K562 (cell line): ENCODE measurements around the gene TARBP2. TPM values are rescaled to one million over a fixed set of nuclear protein-coding genes. Genes with fewer than 3 reads are reported as not detected.

Experiments used
- ATAC-seq: fragments of 200-7000 bp; cut with Tn5 transposase; 3 replicates; pipeline ENCODE4 v1.9.1; 2020; ENCODE audit warnings: moderate library complexity
- BruUV-seq: library from RNA; stranded (reverse); fragments of 400-500 nt; replicated peaks from 2 replicates; lab custom pipeline; 2021; lab: Mats Ljungman, UMichigan
- CTCF ChIA-PET: fragments of 300-600 bp; formaldehyde crosslinking; extraction: SDS; loops from one replicate; lab custom pipeline; 2021; ENCODE audit warnings: low intra/inter-chr PET ratio; lab: Yijun Ruan, JAX
- POLR2A ChIA-PET: fragments of 300-600, 350-650 bp; sonication (Branson Sonifier 250); formaldehyde crosslinking; extraction: SDS; loops from one replicate; lab custom pipeline; 2021; ENCODE audit warnings: antibody characterized with exemption, inconsistent platforms; lab: Yijun Ruan, JAX
- DNase-seq, 4 experiments: peaks; one replicate each; pipeline versions ENCODE4 v3.0.0 to v3.0.0-alpha.2; 2011 to 2018; ENCODE audit warnings: low spot score in 3 of 4, mixed read lengths in 3 of 4; ENCODE audit errors: extremely low read depth in 1 of 4
- FAIRE-seq: peaks from 2 replicates; lab custom pipeline; 2011; peaks lifted over from hg19 to GRCh38; lab: Jason Lieb, UNC
- H2AFZ ChIP-seq: 2 replicates; pipeline ENCODE4 v1.6.0; 2011; ENCODE audit warnings: low read depth, low read length, control low read depth, inconsistent platforms
- H3K27ac ChIP-seq: fragments of 200-600 bp; 3 replicates; pipeline ENCODE4 v1.8.0; 2011; ENCODE audit warnings: low read depth, mild to moderate bottlenecking, control low read depth, inconsistent platforms, low read length, moderate library complexity, mixed read lengths; ENCODE audit errors: extremely low read depth
- H3K27me3 ChIP-seq, 2 experiments: fragments of 300-600 bp in 1 of 2; 2 replicates in 1 of 2; 3 replicates in 1 of 2; pipeline versions ENCODE4 v1.6.0 to v1.8.0; 2011; ENCODE audit warnings: inconsistent platforms in 2 of 2, low read length in 2 of 2, mild to moderate bottlenecking in 1 of 2, mixed read lengths in 1 of 2, moderate library complexity in 1 of 2; ENCODE audit not compliant: control insufficient read depth in 2 of 2, insufficient read depth in 2 of 2
- H3K36me3 ChIP-seq: fragments of 300-600 bp; 3 replicates; pipeline ENCODE4 v1.8.0; 2011; ENCODE audit warnings: mild to moderate bottlenecking, low read length, inconsistent platforms; ENCODE audit not compliant: control insufficient read depth, insufficient read depth
- H3K4me1 ChIP-seq, 2 experiments: fragments of 200-600 bp in 1 of 2; replicated peaks in 1 of 2; 2 replicates in 1 of 2; 3 replicates in 1 of 2; pipeline versions ENCODE4 v1.5.1 to v1.8.0; 2011; ENCODE audit warnings: inconsistent platforms in 2 of 2, low read length in 2 of 2, mild to moderate bottlenecking in 1 of 2, mixed read lengths in 1 of 2, moderate library complexity in 1 of 2; ENCODE audit not compliant: control insufficient read depth in 2 of 2, insufficient read depth in 2 of 2
- H3K4me2 ChIP-seq: 2 replicates; pipeline ENCODE4 v1.6.1; 2011; ENCODE audit warnings: low read length, control low read depth, inconsistent platforms, mixed read lengths; ENCODE audit not compliant: insufficient read depth
- H3K4me3 ChIP-seq: fragments of 200-600 bp; sonication (generic), shearing (Covaris generic); 2 replicates; pipeline ENCODE4 v1.5.1; 2016; ENCODE audit warnings: control low read depth, inconsistent platforms
- H3K79me2 ChIP-seq: fragments of 200-600 bp; 3 replicates; pipeline ENCODE4 v1.8.0; 2011; ENCODE audit warnings: low read length, inconsistent platforms; ENCODE audit not compliant: control insufficient read depth, insufficient read depth
- H3K9ac ChIP-seq, 2 experiments: 2 replicates each; pipeline versions ENCODE4 v1.6.0 to v1.6.1; 2011; ENCODE audit warnings: low read depth in 2 of 2, low read length in 2 of 2, control low read depth in 1 of 2, inconsistent platforms in 1 of 2, mild to moderate bottlenecking in 1 of 2, mixed read lengths in 1 of 2; ENCODE audit not compliant: insufficient read depth in 1 of 2
- H3K9me1 ChIP-seq: one replicate; pipeline ENCODE4 v1.6.0; 2011; ENCODE audit warnings: inconsistent platforms, mild to moderate bottlenecking, low read length, moderate library complexity; ENCODE audit not compliant: control insufficient read depth, insufficient read depth
- H3K9me3 ChIP-seq: replicated peaks from 2 replicates; pipeline ENCODE4 v1.5.1; 2011; ENCODE audit warnings: low read depth, low read length, inconsistent platforms; ENCODE audit not compliant: control insufficient read depth, insufficient read depth
- H4K20me1 ChIP-seq: replicated peaks from 2 replicates; pipeline ENCODE4 v1.6.1; 2011; ENCODE audit warnings: low read length, inconsistent platforms, mixed read lengths; ENCODE audit not compliant: control insufficient read depth, insufficient read depth
- MEF2A ChIP-seq: IDR thresholded peaks from 2 replicates; pipeline ENCODE4 v1.6.1; 2011; ENCODE audit warnings: low read depth, mild to moderate bottlenecking, low read length, moderate library complexity; ENCODE audit not compliant: control insufficient read depth
- RBFOX2 ChIP-seq: fragments of 200-400 bp; formaldehyde crosslinking; IDR thresholded peaks from 2 replicates; pipeline ENCODE4 v1.6.1; 2017; ENCODE audit warnings: low read depth, mild to moderate bottlenecking, low read length, moderate library complexity
- SUPT5H ChIP-seq: fragments of 450-650 bp; IDR thresholded peaks from 2 replicates; pipeline ENCODE4 v1.6.1; 2016
- WGBS: fragments of 100-300 bp; shearing (Covaris generic); methylation state at CpG from one replicate; pipeline ENCODE4 v1.1.6; 2016; ENCODE audit warnings: low coverage, mixed read lengths; ENCODE audit not compliant: insufficient coverage; ENCODE audit errors: missing lambda C conversion rate; 5-methylcytosine and 5-hydroxymethylcytosine counted together
- in situ Hi-C: fragments of 300-500 bp; cut with MboI; formaldehyde crosslinking; loops from 4 replicates; pipeline ENCODE4 v1.15.0; 2018; ENCODE audit warnings: inconsistent platforms, mixed read lengths
- intact Hi-C: fragments of 100-400 bp; cut with micrococcal nuclease; formaldehyde crosslinking; loops from 2 replicates; pipeline ENCODE4 v1.14.2; 2022
- polyA plus RNA-seq, 8 experiments: library from polyadenylated mRNA; depleted of rRNA in 4 of 8; stranded (reverse) in 5 of 8; unstranded in 3 of 8; fragments of >200 nt; fragmentation: Nextera tagmentation in 2 of 8; fragmentation: Illumina TruSeq in 1 of 8; extraction: Ambion mirVana in 2 of 8; extraction: Trizol in 1 of 8; gene quantifications; 2 replicates each; pipeline versions ENCODE4 v1.2.1 to v1.2.3, GENCODE V29; 2011 to 2014; ENCODE audit warnings: inconsistent platforms in 1 of 8, missing spikeins in 1 of 8
- total RNA-seq, 7 experiments: library from RNA; depleted of rRNA in 6 of 7; stranded (reverse); fragments of >200 nt in 6 of 7; fragmentation: Illumina TruSeq in 2 of 7; extraction: Trizol in 2 of 7; gene quantifications; 2 replicates each; pipeline versions ENCODE4 v1.2.1 to v1.2.3, GENCODE V29; 2011 to 2021; ENCODE audit warnings: low replicate concordance in 1 of 7
- TF ChIP-seq, protein P1 (sequence below), 2 experiments: IDR thresholded peaks; 2 replicates each; pipeline ENCODE4 v1.6.1; 2012; ENCODE audit warnings: improper control_type of control experiment in 2 of 2, low read depth in 2 of 2, low read length in 2 of 2, borderline replicate concordance in 1 of 2
- TF ChIP-seq, protein P2 (sequence below): sonication (generic); formaldehyde crosslinking; IDR thresholded peaks from 2 replicates; pipeline ENCODE4 v1.8.1; 2023; ENCODE audit warnings: mild to moderate bottlenecking, missing genetic modification reagents, moderate library complexity
- TF ChIP-seq, protein P3 (sequence below), 2 experiments: fragments of 200-800 bp in 1 of 2; sonication (Bioruptor generic) in 1 of 2; sonication (generic) in 1 of 2; formaldehyde crosslinking in 1 of 2; IDR thresholded peaks in 1 of 2; conservative IDR thresholded peaks in 1 of 2; 2 replicates each; pipeline versions ENCODE4 v1.5.0 to v1.6.1; 2016 to 2020; ENCODE audit warnings: missing compliant biosample characterization in 1 of 2, missing genetic modification characterization in 1 of 2, missing genetic modification reagents in 1 of 2
- TF ChIP-seq, protein P4 (sequence below): fragments of 200-800 bp; sonication (Bioruptor generic); IDR thresholded peaks from 2 replicates; pipeline ENCODE4 v1.6.1; 2016; ENCODE audit warnings: missing genetic modification characterization, missing compliant biosample characterization

TARBP2 gene
- total and polyA plus RNA-seq, 9 of the 15 experiments (the other 6 are each of a cell fraction or from before 2014, with no cell fraction given) = 5.6 to 69.0 (median 44.6) TPM

DNA sequence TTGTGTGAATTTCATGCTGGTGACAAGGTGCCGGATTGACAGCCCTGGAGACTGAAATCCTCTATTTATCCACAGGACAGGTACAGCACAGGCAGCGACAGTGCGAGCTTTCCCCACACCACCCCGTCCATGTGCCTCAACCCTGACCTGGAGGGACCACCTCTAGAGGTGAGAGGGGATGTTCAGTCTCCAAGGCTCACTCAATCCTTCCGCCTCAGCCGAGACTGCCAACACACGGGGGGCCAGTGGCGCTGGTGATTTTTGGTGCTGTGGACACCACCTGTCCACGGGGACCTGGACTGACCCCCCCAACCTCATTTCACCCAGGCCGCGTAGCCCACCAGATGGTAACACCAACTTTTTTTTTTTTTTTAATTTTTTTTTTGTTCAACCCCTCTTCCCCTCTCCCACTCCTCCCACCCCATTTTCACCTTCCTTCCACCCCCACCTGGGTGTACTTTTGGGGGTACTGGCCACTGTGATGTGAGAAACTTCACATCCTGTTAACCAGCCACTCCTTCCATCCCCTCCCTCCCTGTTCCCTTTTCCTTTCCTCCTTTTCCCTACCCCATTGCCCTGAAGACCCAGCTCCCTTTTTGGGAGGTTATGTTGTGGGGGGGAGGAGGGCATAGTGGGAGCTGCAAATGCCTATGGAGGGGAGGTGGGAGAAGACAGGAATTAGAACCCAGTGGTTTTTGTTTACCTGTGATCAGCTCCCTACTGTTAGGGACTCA lies 36.2 kb upstream of the TARBP2 start:
- H4K20me1 ChIP-seq = peaks cover 25% of the 10 kb centered on the region
- no peaks in the 10 kb centered on the region for H3K9me1 ChIP-seq
- in situ Hi-C loops (no loop called here), intact Hi-C loops (no loop called here)
- no peaks in the 10 kb centered on the region for H3K27me3 ChIP-seq
- H3K9me3 ChIP-seq = no peaks in the 10 kb centered on the region
- DNase-seq (no peak), FAIRE-seq (no peak), ATAC-seq (no peak; the same call in 2 of the 3 replicates)
- no peak overlapping the region for H3K27ac ChIP-seq
- H3K79me2 ChIP-seq = peaks cover 86% of the 10 kb centered on the region
- WGBS = 99% methylated on average over 11 of the region's 11 CpGs
- H3K4me3 ChIP-seq = no peak overlapping the region
- peak overlapping the region in 1 of 2 experiments; percentile 30; a peak in 1 of 4 replicates for H3K9ac ChIP-seq
- BruUV-seq = no TSS peak
- H3K4me2 ChIP-seq = no peak overlapping the region
- peaks cover 0 to 3% of the 10 kb centered on the region in 2 experiments; a peak in 1 of 5 replicates for H3K4me1 ChIP-seq
- no peak overlapping the region for H2AFZ ChIP-seq
- peaks cover 100% of the 10 kb centered on the region for H3K36me3 ChIP-seq
- POLR2A ChIA-PET = interaction anchor here (0.8 to 8.8 kb wide), 11 partner anchors 10 to 124 kb away, joined by 3 to 87 read pairs (median 4); partner anchors contain the start of genes PRR13 and TARBP2
- CTCF ChIA-PET = interaction anchor here (1.1 kb wide), 1 partner anchor 44 kb away, joined by 3 read pairs; no protein-coding TSS in a partner anchor
- TF ChIP-seq RBFOX2 = peak; percentile 60
- no peak for TF ChIP-seq MEF2A
- TF ChIP-seq, protein P1, sequence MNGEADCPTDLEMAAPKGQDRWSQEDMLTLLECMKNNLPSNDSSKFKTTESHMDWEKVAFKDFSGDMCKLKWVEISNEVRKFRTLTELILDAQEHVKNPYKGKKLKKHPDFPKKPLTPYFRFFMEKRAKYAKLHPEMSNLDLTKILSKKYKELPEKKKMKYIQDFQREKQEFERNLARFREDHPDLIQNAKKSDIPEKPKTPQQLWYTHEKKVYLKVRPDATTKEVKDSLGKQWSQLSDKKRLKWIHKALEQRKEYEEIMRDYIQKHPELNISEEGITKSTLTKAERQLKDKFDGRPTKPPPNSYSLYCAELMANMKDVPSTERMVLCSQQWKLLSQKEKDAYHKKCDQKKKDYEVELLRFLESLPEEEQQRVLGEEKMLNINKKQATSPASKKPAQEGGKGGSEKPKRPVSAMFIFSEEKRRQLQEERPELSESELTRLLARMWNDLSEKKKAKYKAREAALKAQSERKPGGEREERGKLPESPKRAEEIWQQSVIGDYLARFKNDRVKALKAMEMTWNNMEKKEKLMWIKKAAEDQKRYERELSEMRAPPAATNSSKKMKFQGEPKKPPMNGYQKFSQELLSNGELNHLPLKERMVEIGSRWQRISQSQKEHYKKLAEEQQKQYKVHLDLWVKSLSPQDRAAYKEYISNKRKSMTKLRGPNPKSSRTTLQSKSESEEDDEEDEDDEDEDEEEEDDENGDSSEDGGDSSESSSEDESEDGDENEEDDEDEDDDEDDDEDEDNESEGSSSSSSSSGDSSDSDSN (IDR thresholded peaks at IDR 0.05; ENCODE audit: borderline replicate concordance in 1 of 2, low read depth in 2 of 2, low read length in 2 of 2) = no peak
- TF ChIP-seq, protein P2, sequence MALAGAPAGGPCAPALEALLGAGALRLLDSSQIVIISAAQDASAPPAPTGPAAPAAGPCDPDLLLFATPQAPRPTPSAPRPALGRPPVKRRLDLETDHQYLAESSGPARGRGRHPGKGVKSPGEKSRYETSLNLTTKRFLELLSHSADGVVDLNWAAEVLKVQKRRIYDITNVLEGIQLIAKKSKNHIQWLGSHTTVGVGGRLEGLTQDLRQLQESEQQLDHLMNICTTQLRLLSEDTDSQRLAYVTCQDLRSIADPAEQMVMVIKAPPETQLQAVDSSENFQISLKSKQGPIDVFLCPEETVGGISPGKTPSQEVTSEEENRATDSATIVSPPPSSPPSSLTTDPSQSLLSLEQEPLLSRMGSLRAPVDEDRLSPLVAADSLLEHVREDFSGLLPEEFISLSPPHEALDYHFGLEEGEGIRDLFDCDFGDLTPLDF (CRISPR knock-in tag) = no peak
- TF ChIP-seq, protein P3, sequence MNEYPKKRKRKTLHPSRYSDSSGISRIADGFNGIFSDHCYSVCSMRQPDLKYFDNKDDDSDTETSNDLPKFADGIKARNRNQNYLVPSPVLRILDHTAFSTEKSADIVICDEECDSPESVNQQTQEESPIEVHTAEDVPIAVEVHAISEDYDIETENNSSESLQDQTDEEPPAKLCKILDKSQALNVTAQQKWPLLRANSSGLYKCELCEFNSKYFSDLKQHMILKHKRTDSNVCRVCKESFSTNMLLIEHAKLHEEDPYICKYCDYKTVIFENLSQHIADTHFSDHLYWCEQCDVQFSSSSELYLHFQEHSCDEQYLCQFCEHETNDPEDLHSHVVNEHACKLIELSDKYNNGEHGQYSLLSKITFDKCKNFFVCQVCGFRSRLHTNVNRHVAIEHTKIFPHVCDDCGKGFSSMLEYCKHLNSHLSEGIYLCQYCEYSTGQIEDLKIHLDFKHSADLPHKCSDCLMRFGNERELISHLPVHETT (CRISPR knock-in tag; conservative IDR thresholded peaks at IDR 0.05 in 1 of 2, IDR thresholded peaks at IDR 0.05 in 1 of 2) = no peak
- peak; percentile 60 for TF ChIP-seq SUPT5H
- TF ChIP-seq, protein P4, sequence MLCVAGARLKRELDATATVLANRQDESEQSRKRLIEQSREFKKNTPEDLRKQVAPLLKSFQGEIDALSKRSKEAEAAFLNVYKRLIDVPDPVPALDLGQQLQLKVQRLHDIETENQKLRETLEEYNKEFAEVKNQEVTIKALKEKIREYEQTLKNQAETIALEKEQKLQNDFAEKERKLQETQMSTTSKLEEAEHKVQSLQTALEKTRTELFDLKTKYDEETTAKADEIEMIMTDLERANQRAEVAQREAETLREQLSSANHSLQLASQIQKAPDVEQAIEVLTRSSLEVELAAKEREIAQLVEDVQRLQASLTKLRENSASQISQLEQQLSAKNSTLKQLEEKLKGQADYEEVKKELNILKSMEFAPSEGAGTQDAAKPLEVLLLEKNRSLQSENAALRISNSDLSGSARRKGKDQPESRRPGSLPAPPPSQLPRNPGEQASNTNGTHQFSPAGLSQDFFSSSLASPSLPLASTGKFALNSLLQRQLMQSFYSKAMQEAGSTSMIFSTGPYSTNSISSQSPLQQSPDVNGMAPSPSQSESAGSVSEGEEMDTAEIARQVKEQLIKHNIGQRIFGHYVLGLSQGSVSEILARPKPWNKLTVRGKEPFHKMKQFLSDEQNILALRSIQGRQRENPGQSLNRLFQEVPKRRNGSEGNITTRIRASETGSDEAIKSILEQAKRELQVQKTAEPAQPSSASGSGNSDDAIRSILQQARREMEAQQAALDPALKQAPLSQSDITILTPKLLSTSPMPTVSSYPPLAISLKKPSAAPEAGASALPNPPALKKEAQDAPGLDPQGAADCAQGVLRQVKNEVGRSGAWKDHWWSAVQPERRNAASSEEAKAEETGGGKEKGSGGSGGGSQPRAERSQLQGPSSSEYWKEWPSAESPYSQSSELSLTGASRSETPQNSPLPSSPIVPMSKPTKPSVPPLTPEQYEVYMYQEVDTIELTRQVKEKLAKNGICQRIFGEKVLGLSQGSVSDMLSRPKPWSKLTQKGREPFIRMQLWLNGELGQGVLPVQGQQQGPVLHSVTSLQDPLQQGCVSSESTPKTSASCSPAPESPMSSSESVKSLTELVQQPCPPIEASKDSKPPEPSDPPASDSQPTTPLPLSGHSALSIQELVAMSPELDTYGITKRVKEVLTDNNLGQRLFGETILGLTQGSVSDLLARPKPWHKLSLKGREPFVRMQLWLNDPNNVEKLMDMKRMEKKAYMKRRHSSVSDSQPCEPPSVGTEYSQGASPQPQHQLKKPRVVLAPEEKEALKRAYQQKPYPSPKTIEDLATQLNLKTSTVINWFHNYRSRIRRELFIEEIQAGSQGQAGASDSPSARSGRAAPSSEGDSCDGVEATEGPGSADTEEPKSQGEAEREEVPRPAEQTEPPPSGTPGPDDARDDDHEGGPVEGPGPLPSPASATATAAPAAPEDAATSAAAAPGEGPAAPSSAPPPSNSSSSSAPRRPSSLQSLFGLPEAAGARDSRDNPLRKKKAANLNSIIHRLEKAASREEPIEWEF = no peak
